Brain microvascular endothelial cell (primary cell): ENCODE results near the gene ACKR1.

Source experiments
- DNase-seq: peaks from one replicate; pipeline ENCODE4 v3.0.0-alpha.2; 2020
- H3K27ac ChIP-seq: fragments of 250-450 bp; sonication (Bioruptor Pico); 2 replicates; pipeline ENCODE4 v1.5.1; 2020; ENCODE audit warnings: mild to moderate bottlenecking, moderate library complexity
- H3K27me3 ChIP-seq: fragments of 250-450 bp; sonication (Bioruptor Pico); replicated peaks from 2 replicates; pipeline ENCODE4 v1.5.1; 2020; ENCODE audit warnings: mild to moderate bottlenecking
- H3K36me3 ChIP-seq: fragments of 250-450 bp; sonication (Bioruptor Pico); replicated peaks from 2 replicates; pipeline ENCODE4 v1.5.1; 2020; ENCODE audit warnings: mild to moderate bottlenecking
- H3K4me3 ChIP-seq: 2 replicates; pipeline ENCODE4 v1.5.1; 2011; ENCODE audit warnings: low read depth, mild to moderate bottlenecking, control low read depth, low read length, moderate library complexity
- in situ Hi-C: cut with HindIII; loops from 2 replicates; pipeline ENCODE4 v1.10.0; 2017; ENCODE audit warnings: low sequenced_read_pairs, low pct_ligation_motif_present
- TF ChIP-seq, protein P1 (sequence below): IDR thresholded peaks from 2 replicates; pipeline ENCODE4 v1.5.1; 2011; ENCODE audit warnings: low read depth, mild to moderate bottlenecking, moderate library complexity, low read length, control low read depth, inconsistent platforms; ENCODE audit errors: missing control alignments

ACKR1 gene

DNA sequence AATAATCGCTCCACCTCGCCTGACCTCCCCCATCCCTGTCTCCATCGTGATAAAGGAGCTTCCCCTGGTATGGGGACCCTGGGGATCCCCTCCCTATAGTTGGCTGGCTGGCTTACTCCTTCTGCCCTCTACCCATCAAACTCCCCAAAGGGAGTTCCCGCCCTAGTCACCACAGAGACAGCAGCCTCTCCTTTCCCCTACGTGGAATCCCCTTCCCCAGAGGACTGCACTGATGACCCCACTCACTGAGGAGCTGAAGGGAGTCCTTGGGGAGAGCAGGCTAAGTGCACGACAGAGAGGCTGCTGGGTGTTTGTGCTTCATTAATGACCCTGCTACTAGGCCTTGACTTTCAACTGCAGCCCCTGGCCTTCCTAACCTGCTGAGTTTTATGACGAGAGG lies 31.4 kb upstream of the ACKR1 start:
- in situ Hi-C loops, result no loop called here
- Histone ChIP-seq H3K36me3 (no peaks in the 10 kb centered on the region), H3K27me3 (peaks cover 29% of the 10 kb centered on the region), H3K4me3 (no peak overlapping the region), H3K27ac (no peak overlapping the region)
- no peak for DNase-seq
- TF ChIP-seq, protein P1, sequence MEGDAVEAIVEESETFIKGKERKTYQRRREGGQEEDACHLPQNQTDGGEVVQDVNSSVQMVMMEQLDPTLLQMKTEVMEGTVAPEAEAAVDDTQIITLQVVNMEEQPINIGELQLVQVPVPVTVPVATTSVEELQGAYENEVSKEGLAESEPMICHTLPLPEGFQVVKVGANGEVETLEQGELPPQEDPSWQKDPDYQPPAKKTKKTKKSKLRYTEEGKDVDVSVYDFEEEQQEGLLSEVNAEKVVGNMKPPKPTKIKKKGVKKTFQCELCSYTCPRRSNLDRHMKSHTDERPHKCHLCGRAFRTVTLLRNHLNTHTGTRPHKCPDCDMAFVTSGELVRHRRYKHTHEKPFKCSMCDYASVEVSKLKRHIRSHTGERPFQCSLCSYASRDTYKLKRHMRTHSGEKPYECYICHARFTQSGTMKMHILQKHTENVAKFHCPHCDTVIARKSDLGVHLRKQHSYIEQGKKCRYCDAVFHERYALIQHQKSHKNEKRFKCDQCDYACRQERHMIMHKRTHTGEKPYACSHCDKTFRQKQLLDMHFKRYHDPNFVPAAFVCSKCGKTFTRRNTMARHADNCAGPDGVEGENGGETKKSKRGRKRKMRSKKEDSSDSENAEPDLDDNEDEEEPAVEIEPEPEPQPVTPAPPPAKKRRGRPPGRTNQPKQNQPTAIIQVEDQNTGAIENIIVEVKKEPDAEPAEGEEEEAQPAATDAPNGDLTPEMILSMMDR, result no peak

DNA sequence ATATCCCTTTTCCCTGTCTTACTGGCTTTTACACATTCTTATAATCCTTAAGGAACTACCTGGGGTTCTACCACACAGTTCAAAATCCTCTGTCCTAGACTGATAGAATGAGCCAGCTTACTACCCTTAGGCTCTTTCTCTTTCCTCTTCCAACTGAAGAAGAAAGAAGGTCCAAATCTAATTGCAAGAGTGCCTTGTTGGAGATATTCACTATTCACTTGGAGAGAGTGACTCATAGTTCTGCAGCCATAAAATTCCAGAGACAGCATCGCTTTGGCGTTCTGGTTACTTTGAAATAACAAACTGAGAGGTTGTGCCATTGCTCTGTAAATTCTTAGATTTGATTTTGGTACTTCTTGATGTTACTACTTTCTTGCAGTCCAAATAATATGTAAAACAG lies 29.1 kb upstream of the ACKR1 start:
- in situ Hi-C loops, result no loop called here
- Histone ChIP-seq H3K36me3 (no peaks in the 10 kb centered on the region), H3K27ac (no peak overlapping the region), H3K4me3 (no peak overlapping the region), H3K27me3 (peaks cover 23% of the 10 kb centered on the region)
- TF ChIP-seq, protein P1, result no peak
- DNase-seq, result no peak

GRCh38 chr1:159177272-159177907 lies 27.3 kb upstream of the ACKR1 start:
- H3K36me3 ChIP-seq, result no peaks in the 10 kb centered on the region
- peaks cover 8% of the 10 kb centered on the region for H3K27me3 ChIP-seq
- no peak overlapping the region for H3K27ac ChIP-seq
- peak; percentile 51 for DNase-seq
- H3K4me3 ChIP-seq, result no peak overlapping the region
- TF ChIP-seq, protein P1, result no peak
- in situ Hi-C loops, result no loop called here

DNA sequence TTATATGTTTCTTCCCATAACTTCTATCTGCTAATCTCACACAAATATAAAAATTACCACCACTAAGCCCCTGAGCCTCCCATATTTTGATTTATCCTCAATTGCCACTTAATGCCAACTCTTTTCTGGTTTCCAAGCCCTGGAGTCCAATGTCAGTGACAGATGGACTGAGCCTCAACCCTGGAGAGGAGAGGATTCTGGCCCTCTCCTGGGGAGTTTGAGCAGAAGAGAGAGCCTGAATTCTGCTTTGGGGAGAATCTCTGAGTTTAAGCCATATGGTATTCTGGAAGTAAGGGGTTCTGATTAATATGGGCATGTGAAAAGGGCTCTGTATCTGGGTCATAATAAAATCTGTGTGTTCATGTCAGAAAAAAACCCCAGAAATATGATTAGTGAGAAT lies 24.8 kb upstream of the ACKR1 start:
- H3K4me3 ChIP-seq, result no peak overlapping the region
- in situ Hi-C loops, result no loop called here
- no peak for DNase-seq

DNA sequence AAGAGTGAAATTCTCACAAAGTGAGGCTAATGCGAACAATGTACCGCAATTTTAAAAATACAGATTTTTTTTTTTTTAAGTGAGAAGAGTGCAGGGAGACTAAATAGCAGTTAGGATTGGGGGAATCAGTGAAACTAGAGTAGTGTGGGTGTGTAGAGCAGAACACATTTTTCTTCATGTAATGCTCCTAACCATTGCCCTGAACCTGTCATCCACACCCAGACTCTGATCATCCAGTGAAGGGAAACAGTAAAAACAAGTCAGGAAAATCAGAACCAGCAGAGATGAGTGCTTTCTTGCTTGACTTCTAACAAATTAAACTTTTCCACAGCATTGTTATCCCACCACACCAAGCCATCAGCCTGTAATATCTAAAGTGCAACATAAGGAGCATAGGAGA lies 24.2 kb upstream of the ACKR1 start:
- Histone ChIP-seq H3K36me3 (no peaks in the 10 kb centered on the region), H3K4me3 (no peak overlapping the region), H3K27ac (no peak overlapping the region), H3K27me3 (no peaks in the 10 kb centered on the region)
- TF ChIP-seq, protein P1, result no peak
- no peak for DNase-seq
- in situ Hi-C loops, result no loop called here

More for the DNA sequence above, 24.8 kb upstream of the ACKR1 start:
- Histone ChIP-seq H3K27ac (no peak overlapping the region), H3K27me3 (no peaks in the 10 kb centered on the region), H3K36me3 (no peaks in the 10 kb centered on the region)
- TF ChIP-seq, protein P1, result no peak
